IMR-90 (cell line): ENCODE results near the gene SNRNP25. TPM values are rescaled to one million over a fixed set of nuclear protein-coding genes. Genes with fewer than 3 reads are reported as not detected.

Source experiments
- ATAC-seq: fragments of 200-7000 bp; cut with Tn5 transposase; 2 replicates; pipeline ENCODE4 v1.9.1; 2020; ENCODE audit warnings: low read depth, mild to moderate bottlenecking, moderate library complexity
- BruUV-seq: library from RNA; stranded (reverse); fragments of 400-500 nt; replicated peaks from 2 replicates; lab custom pipeline; 2021; lab: Mats Ljungman, UMichigan
- CTCF ChIA-PET: fragments of 300-600 bp; formaldehyde crosslinking; extraction: SDS; loops from one replicate; lab custom pipeline; 2021; ENCODE audit warnings: antibody characterized with exemption; lab: Yijun Ruan, JAX
- POLR2A ChIA-PET: fragments of 300-600 bp; sonication (Branson Sonifier 250); formaldehyde crosslinking; loops from one replicate; lab custom pipeline; 2022; ENCODE audit warnings: antibody characterized with exemption; ENCODE audit not compliant: unreplicated experiment; lab: Charles Lee
- DNase-seq: peaks from one replicate; pipeline ENCODE4 v3.0.0; 2013
- H2AFZ ChIP-seq: replicated peaks from 2 replicates; pipeline ENCODE3; 2013; ENCODE audit warnings: low read length, mild to moderate bottlenecking; ENCODE audit not compliant: poor library complexity
- H2AK5ac ChIP-seq: 2 replicates; pipeline ENCODE4 v1.6.1; 2013; ENCODE audit warnings: low read depth, low read length, inconsistent platforms
- H2AK9ac ChIP-seq: replicated peaks from 2 replicates; pipeline ENCODE3; 2013; ENCODE audit warnings: mild to moderate bottlenecking, low read depth, low read length, moderate library complexity; ENCODE audit not compliant: poor library complexity
- H2BK120ac ChIP-seq: 2 replicates; pipeline ENCODE4 v1.6.1; 2013; ENCODE audit warnings: low read depth, low read length, inconsistent platforms
- H2BK15ac ChIP-seq: 3 replicates; pipeline ENCODE4 v1.6.1; 2013; ENCODE audit warnings: low read depth, low read length, inconsistent platforms
- H2BK20ac ChIP-seq: 2 replicates; pipeline ENCODE4 v1.6.1; 2013; ENCODE audit warnings: low read depth, mild to moderate bottlenecking, inconsistent platforms, low read length, moderate library complexity
- H2BK5ac ChIP-seq: 2 replicates; pipeline ENCODE4 v1.6.1; 2013; ENCODE audit warnings: mild to moderate bottlenecking, low read depth, low read length, inconsistent platforms; ENCODE audit not compliant: poor library complexity, severe bottlenecking
- H3K14ac ChIP-seq: replicated peaks from 2 replicates; pipeline ENCODE4 v1.6.1; 2013; ENCODE audit warnings: low read depth, low read length, inconsistent platforms
- H3K18ac ChIP-seq: 2 replicates; pipeline ENCODE4 v1.6.1; 2013; ENCODE audit warnings: low read depth, low read length, control low read depth
- H3K23ac ChIP-seq: 2 replicates; pipeline ENCODE4 v1.6.1; 2013; ENCODE audit warnings: low read depth, low read length, inconsistent platforms
- H3K27ac ChIP-seq: 2 replicates; pipeline ENCODE4 v1.5.1; 2013; ENCODE audit warnings: mild to moderate bottlenecking, control low read depth, low read length; ENCODE audit not compliant: insufficient read depth
- H3K27me3 ChIP-seq: 2 replicates; pipeline ENCODE4 v1.6.1; 2013; ENCODE audit warnings: low read length; ENCODE audit not compliant: control insufficient read depth, insufficient read depth
- H3K36me3 ChIP-seq: 2 replicates; pipeline ENCODE4 v1.6.1; 2013; ENCODE audit warnings: low read length, mixed read lengths; ENCODE audit not compliant: control insufficient read depth, insufficient read depth
- H3K4ac ChIP-seq: 2 replicates; pipeline ENCODE4 v1.6.1; 2013; ENCODE audit warnings: low read depth, low read length, inconsistent platforms
- H3K4me1 ChIP-seq: 2 replicates; pipeline ENCODE4 v1.6.1; 2013; ENCODE audit warnings: low read length, mixed read lengths; ENCODE audit not compliant: control insufficient read depth, insufficient read depth
- H3K4me2 ChIP-seq: 2 replicates; pipeline ENCODE4 v1.6.1; 2013; ENCODE audit warnings: low read depth, mild to moderate bottlenecking, control low read depth, low read length, moderate library complexity
- H3K4me3 ChIP-seq: 2 replicates; pipeline ENCODE4 v1.5.1; 2013; ENCODE audit warnings: low read depth, mild to moderate bottlenecking, control low read depth, low read length, moderate library complexity; ENCODE audit not compliant: insufficient read depth
- H3K56ac ChIP-seq: 2 replicates; pipeline ENCODE4 v1.6.1; 2013; ENCODE audit warnings: low read length, inconsistent platforms; ENCODE audit not compliant: insufficient read depth; ENCODE audit errors: extremely low read depth
- H3K79me1 ChIP-seq, 2 experiments: 2 replicates each; pipeline ENCODE4 v1.6.1; 2013; ENCODE audit warnings: low read length in 2 of 2, inconsistent platforms in 1 of 2, low read depth in 1 of 2
- H3K9ac ChIP-seq: 2 replicates; pipeline ENCODE4 v1.6.1; 2013; ENCODE audit warnings: low read depth, low read length, control low read depth
- H3K9me1 ChIP-seq: 2 replicates; pipeline ENCODE4 v1.6.1; 2013; ENCODE audit warnings: low read length, inconsistent platforms; ENCODE audit not compliant: insufficient read depth
- H3K9me3 ChIP-seq: 2 replicates; pipeline ENCODE4 v1.6.1; 2013; ENCODE audit warnings: low read length; ENCODE audit not compliant: control insufficient read depth, insufficient read depth
- H4K20me1 ChIP-seq: 2 replicates; pipeline ENCODE4 v1.6.1; 2013; ENCODE audit warnings: low read length, inconsistent platforms; ENCODE audit not compliant: insufficient read depth
- H4K5ac ChIP-seq: 2 replicates; pipeline ENCODE4 v1.6.1; 2013; ENCODE audit warnings: mild to moderate bottlenecking, low read depth, low read length, control low read depth
- H4K8ac ChIP-seq, 2 experiments: 2 replicates each; pipeline ENCODE4 v1.6.1; 2013; ENCODE audit warnings: low read depth in 2 of 2, low read length in 2 of 2, control low read depth in 1 of 2, inconsistent platforms in 1 of 2
- H4K91ac ChIP-seq: 2 replicates; pipeline ENCODE4 v1.6.1; 2013; ENCODE audit warnings: low read depth, low read length, inconsistent platforms; ENCODE audit not compliant: insufficient read depth
- CEBPB ChIP-seq: IDR thresholded peaks from 2 replicates; pipeline ENCODE4 v1.6.1; 2012; ENCODE audit warnings: low read depth, low read length, improper control_type of control experiment
- CHD1 ChIP-seq: IDR thresholded peaks from 2 replicates; pipeline ENCODE4 v1.6.1; 2012; ENCODE audit warnings: low read depth, low read length, improper control_type of control experiment
- CTCF ChIP-seq: conservative IDR thresholded peaks from 2 replicates; pipeline ENCODE4 v1.5.1; 2012; ENCODE audit warnings: mild to moderate bottlenecking, low read depth, low read length, improper control_type of control experiment
- ELK1 ChIP-seq: fragments of 150-350 bp; IDR thresholded peaks from 2 replicates; pipeline ENCODE4 v1.6.1; 2016; ENCODE audit warnings: low read depth, mild to moderate bottlenecking, low read length, moderate library complexity, borderline replicate concordance
- MAFK ChIP-seq: IDR thresholded peaks from 2 replicates; pipeline ENCODE4 v1.6.1; 2012; ENCODE audit warnings: low read depth, low read length, improper control_type of control experiment
- MAZ ChIP-seq: IDR thresholded peaks from 2 replicates; pipeline ENCODE4 v1.6.1; 2012; ENCODE audit warnings: low read depth, mild to moderate bottlenecking, low read length, improper control_type of control experiment, moderate library complexity, borderline replicate concordance
- MXI1 ChIP-seq: IDR thresholded peaks from 2 replicates; pipeline ENCODE4 v1.6.1; 2012; ENCODE audit warnings: low read depth, mild to moderate bottlenecking, low read length, moderate library complexity, borderline replicate concordance
- NFE2L2 ChIP-seq: fragments of 150-350 bp; IDR thresholded peaks from 2 replicates; pipeline ENCODE4 v1.6.1; 2016; ENCODE audit warnings: low read depth, mild to moderate bottlenecking, low read length
- POLR2A ChIP-seq: IDR thresholded peaks from 2 replicates; pipeline ENCODE4 v1.6.1; 2012; ENCODE audit warnings: mild to moderate bottlenecking, low read depth, low read length
- RAD21 ChIP-seq: IDR thresholded peaks from 2 replicates; pipeline ENCODE4 v1.6.1; 2012; ENCODE audit warnings: low read length, improper control_type of control experiment
- RCOR1 ChIP-seq: IDR thresholded peaks from 2 replicates; pipeline ENCODE4 v1.6.1; 2012; ENCODE audit warnings: mild to moderate bottlenecking, low read length, improper control_type of control experiment; ENCODE audit not compliant: insufficient replicate concordance
- RFX5 ChIP-seq: IDR thresholded peaks from 2 replicates; pipeline ENCODE4 v1.8.0; 2012; ENCODE audit warnings: low read depth, mild to moderate bottlenecking, low read length, moderate library complexity
- SMC3 ChIP-seq: fragments of 150-350 bp; IDR thresholded peaks from 2 replicates; pipeline ENCODE4 v1.6.1; 2016; ENCODE audit warnings: low read depth, mild to moderate bottlenecking, antibody characterized with exemption, low read length, moderate library complexity
- WGBS, 2 experiments: methylation state at CpG; one replicate each; pipeline versions ENCODE4 v1.1.5 to v1.1.7; 2013; ENCODE audit warnings: missing lambda C conversion rate in 2 of 2; ENCODE audit not compliant: insufficient read length in 1 of 2; ENCODE audit errors: extremely low coverage in 2 of 2; 5-methylcytosine and 5-hydroxymethylcytosine counted together
- dilution Hi-C: fragments of 300-500 bp; cut with HindIII; formaldehyde crosslinking; loops from one replicate; pipeline ENCODE4 v1.14.3; 2018; ENCODE audit warnings: low sequenced_read_pairs; ENCODE audit not compliant: unreplicated experiment
- in situ Hi-C: fragments of 300-500 bp; cut with MboI; formaldehyde crosslinking; loops from 3 replicates; pipeline ENCODE4 v1.14.3; 2019; ENCODE audit warnings: low sequenced_read_pairs, inconsistent platforms, mixed read lengths
- intact Hi-C: fragments of 100-400 bp; cut with micrococcal nuclease; formaldehyde crosslinking; loops from 2 replicates; pipeline ENCODE4 v1.10.0; 2022
- polyA plus RNA-seq, 3 experiments: library from polyadenylated mRNA; depleted of rRNA; stranded (reverse); fragments of >200 nt; gene quantifications; 2 replicates each; pipeline ENCODE4 v1.2.3, GENCODE V29; 2012; ENCODE audit warnings: low replicate concordance in 1 of 3
- total RNA-seq: library from RNA; depleted of rRNA; stranded (reverse); fragments of >200 nt; gene quantifications from 2 replicates; pipeline ENCODE4 v1.2.3, GENCODE V29; 2012
- TF ChIP-seq, protein P1 (sequence below): fragments of 150-350 bp; IDR thresholded peaks from 2 replicates; pipeline ENCODE4 v1.6.1; 2017; ENCODE audit warnings: mild to moderate bottlenecking, antibody characterized with exemption, low read length, low read depth

The SNRNP25 gene
- total and polyA plus RNA-seq, 2 of the 4 experiments (the other 2 are of a cell fraction), result 67.2 to 88.0 TPM

DNA sequence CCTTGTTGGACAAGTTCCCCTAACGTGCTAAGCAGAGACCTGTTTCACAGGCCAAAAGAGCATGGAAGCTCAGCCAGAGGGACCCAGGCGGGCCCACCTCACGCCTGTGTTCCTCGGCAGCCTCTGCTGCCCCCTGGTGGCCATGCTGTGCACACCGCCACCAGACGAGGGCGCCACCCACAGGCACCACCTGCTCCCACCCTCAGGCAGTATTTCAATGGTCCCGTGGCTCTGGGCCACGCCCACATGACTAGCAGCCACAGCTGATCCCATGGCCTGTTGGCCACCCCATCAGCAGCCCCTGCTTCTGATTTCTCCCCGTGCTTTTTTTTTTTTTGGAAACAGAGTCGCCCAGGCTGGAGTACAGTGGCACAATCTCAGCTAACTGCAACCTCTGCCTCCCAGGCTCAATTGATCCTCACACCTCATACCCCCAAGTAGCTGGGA is 43.3 kb downstream of the SNRNP25 start:
- DNase-seq, result peak; percentile 83
- peaks cover 5 to 48% of the 10 kb centered on the region in 2 experiments; a peak in 3 of 4 replicates for H3K79me1 ChIP-seq

More for the DNA sequence above, 43.3 kb downstream of the SNRNP25 start:
- TF ChIP-seq RFX5, result no peak
- no peak; the same call in 1 of the 2 replicates for TF ChIP-seq MAFK
- peak; percentile 56 for TF ChIP-seq POLR2A
- no peak for TF ChIP-seq CEBPB
- peak; percentile 76 for TF ChIP-seq MAZ
- no peak for TF ChIP-seq ELK1
- peak; percentile 100 for TF ChIP-seq CTCF
- peak; percentile 56; the same call in 1 of the 2 replicates for TF ChIP-seq MXI1
- TF ChIP-seq NFE2L2, result no peak
- peak; percentile 96 for TF ChIP-seq SMC3
- peak; percentile 92 for TF ChIP-seq RAD21
- peak; percentile 45 for TF ChIP-seq RCOR1
- TF ChIP-seq, protein P1, sequence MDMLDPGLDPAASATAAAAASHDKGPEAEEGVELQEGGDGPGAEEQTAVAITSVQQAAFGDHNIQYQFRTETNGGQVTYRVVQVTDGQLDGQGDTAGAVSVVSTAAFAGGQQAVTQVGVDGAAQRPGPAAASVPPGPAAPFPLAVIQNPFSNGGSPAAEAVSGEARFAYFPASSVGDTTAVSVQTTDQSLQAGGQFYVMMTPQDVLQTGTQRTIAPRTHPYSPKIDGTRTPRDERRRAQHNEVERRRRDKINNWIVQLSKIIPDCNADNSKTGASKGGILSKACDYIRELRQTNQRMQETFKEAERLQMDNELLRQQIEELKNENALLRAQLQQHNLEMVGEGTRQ, result peak; percentile 89
- TF ChIP-seq CHD1, result no peak
- Histone ChIP-seq H3K4me2 (no peak overlapping the region), H4K8ac (no peak overlapping the region), H3K23ac (no peak overlapping the region), H3K4ac (no peak overlapping the region), H3K9ac (no peak overlapping the region), H2AFZ (peak overlapping the region; percentile 4), H3K18ac (no peak overlapping the region), H2AK9ac (peak overlapping the region; percentile 11), H3K27ac (no peak overlapping the region), H3K4me1 (peaks cover 3% of the 10 kb centered on the region), H2BK120ac (no peak overlapping the region), H3K9me1 (no peaks in the 10 kb centered on the region), H2BK20ac (no peak overlapping the region), H2BK5ac (no peak overlapping the region), H3K4me3 (no peak overlapping the region), H2BK15ac (no peak overlapping the region), H3K27me3 (no peaks in the 10 kb centered on the region), H3K14ac (no peak overlapping the region), H4K20me1 (peaks cover 34% of the 10 kb centered on the region), H4K5ac (no peak overlapping the region), H3K9me3 (no peaks in the 10 kb centered on the region), H3K36me3 (peaks cover 38% of the 10 kb centered on the region), H4K91ac (no peak overlapping the region), H2AK5ac (no peak overlapping the region), H3K56ac (no peak overlapping the region)
- BruUV-seq, result no TSS peak
- in situ Hi-C loops, result no loop called here
- dilution Hi-C loops, result no loop called here
- POLR2A ChIA-PET, result interaction anchor here (0.6 to 0.7 kb wide), 2 partner anchors 18 to 53 kb away, joined by 3 read pairs; no protein-coding TSS in a partner anchor
- CTCF ChIA-PET, result interaction anchor here (0.6 to 2.5 kb wide), 12 partner anchors 9 to 265 kb away, joined by 3 to 24 read pairs (median 4); partner anchors contain the start of gene RHBDF1
- intact Hi-C loops, result loop anchor here (1.0 kb wide), 2 partner anchors 13 to 32 kb away; no protein-coding TSS in a partner anchor
- ATAC-seq, result peak; percentile 89
- WGBS, 2 experiments, result 17% methylated on average over 2 of the region's 11 CpGs; no CpG with 5 or more reads in 1 of the 2 experiments
